NCI-H2107 treated with DMSO at 0.1 percent for 48 hours (cell line): ENCODE measurements around the gene DPH2.

ENCODE experiments used
- DNase-seq: peaks from one replicate; lab custom pipeline; 2025; ENCODE audit not compliant: unreplicated experiment; lab: John Stamatoyannopoulos, UW

DPH2 gene

DNA sequence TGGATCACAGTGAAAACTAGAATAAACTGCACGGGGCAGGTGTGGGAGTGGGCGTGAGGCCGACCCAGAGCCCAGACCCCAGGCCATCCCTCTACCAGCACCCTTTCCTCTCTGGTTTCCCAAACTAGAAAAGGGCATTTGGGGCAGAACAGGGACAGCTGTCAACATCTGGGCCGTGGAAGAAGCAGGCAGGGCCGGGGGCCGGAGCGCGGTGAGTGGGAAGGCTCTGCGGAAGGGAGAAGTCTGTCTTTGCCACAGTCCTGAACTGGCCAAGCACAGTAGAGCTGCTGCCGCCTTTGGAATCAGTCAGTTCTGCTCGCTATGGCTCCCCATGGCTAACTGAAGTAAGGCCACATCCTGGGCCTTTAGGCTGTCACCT, 28.2 kb downstream of the DPH2 start:
- DNase-seq, result no peak

DNA sequence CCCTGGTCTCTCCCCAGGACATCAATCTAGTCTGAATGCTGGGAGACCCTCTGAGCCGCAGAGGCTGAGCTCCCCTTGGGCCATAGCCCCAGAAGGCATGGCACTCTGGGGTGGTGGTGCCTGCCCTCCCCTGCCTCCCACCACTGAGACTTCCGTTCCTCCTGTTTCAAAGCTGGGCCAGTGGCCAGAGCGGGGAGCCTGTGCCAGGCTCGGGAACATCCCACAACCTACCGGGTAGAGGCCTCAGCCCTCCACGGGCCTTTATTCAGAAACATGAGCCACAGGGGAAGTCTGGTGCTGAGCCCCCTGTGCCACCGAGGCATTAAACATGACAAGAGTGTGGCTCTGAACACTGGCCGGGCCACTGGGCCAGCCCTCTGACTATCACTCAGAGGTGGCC, 29.6 kb downstream of the DPH2 start:
- DNase-seq, result no peak

DNA sequence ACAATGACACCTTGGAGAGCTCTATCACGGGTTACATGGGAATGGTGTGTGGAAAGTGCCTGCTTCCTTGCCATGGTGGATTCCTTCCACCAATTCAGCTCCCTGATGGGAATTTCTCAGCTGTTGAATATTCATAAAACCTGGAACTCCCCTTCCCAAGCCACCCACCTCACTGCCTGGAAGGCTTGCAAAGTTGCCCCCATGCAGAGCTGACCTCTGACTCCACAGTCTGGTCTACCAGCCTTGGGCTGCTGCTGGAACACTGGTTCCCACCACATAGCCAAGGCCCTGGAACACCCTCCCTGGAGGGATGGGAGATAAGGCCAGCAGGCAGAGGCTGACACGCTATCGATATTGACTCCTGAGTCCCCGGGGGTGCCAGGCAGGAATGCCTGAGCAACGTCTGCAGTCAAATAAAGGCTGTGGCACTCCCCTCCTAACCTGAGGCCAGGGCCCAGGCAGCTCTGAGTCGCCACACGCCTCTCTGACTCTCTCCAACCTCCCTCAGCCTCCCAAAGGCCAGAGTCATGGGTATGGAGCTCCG, 30.4 kb downstream of the DPH2 start:
- DNase-seq, result no peak

DNA sequence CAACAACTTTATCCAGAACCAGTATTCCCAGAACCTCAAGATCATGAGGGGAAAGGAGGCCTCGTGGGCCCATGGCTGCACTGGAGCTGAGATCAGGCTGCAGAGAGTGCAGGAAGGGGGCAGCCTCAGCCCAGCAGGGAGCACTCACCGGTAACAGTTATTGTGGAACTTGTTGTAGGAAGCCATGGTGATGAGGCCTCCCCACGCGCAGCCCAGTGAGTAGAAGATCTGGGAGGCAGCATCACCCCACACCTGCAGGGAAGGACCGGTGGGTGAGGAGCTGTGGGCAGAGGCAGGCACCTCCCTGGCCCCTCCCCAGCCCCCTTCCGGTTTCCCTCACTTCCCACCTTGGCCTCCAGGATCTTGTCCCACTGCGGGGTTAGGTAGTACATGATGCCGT, 32.4 kb downstream of the DPH2 start:
- DNase-seq, result no peak

DNA sequence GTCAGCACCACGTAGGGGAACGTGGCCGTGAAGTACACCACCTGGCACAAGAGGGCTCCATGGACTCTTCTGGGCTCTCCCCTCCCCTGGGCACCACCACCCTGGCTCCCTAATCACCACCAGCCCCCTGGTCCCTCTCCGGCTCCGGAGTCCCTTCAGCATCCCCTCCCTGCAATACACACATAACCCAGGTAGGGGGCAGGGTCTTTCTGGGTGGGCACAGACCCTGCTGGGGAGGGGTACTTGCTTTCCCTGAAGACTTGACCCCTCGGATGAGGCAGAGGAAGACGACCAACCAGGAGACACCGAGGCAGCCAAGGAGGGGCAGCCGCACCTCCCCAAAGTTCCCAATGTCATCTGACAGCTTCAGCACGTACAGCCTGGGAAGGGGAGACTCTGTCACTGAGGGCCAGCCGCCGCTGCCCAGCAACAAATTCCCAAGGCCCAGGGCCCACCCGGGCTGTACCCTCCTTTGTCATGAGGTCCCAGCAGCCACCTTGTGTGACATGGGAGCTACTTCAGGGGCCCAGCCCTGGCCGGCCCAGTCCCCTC, 32.9 kb downstream of the DPH2 start:
- no peak for DNase-seq

DNA sequence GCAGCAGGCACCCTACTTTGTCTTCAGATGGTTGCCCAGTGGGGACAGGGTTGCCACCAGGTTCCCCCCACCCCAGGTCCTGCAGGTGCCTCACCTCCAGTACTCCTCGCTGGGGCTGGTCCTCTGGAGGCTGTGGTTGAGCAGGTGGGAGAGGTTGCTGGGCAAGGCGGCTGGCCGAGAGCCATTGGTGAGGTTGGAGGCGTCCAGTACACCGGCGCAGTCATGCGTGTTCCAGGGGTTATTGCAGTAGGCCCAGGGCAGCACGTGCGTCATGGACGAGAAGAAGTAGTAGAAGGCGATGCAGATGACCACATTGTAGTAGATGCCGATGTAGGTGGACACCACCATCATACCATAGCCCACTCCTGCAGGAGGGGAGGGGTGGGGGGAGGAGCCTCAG, 38.4 kb downstream of the DPH2 start:
- no peak for DNase-seq

DNA sequence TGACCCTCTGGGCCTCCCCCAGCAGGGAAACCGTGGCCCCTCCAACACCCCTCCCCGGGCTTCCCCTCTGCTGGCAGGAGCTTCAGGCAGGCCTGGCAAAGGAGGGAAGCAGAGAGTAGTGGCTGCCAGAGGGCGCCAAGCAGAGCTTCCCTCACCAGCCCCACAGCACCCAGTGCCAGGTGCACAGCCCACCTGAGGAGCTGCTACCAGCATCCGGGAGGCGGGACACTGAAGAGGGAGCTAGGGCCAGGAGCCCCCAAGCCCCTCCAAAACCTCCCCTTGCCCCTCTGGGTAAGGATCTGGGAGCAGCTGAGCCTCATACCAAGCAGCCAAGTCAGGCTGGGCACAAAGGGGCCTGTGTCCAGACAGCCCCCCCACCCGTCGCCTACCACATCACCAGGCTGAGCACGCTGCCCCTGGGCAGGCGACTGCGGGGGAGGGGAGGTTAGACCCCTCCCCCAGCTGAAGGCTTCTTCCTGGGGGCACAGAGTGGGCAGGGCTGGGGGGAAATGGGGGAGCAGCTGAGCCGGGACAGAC, 41.2 kb downstream of the DPH2 start:
- no peak for DNase-seq

DNA sequence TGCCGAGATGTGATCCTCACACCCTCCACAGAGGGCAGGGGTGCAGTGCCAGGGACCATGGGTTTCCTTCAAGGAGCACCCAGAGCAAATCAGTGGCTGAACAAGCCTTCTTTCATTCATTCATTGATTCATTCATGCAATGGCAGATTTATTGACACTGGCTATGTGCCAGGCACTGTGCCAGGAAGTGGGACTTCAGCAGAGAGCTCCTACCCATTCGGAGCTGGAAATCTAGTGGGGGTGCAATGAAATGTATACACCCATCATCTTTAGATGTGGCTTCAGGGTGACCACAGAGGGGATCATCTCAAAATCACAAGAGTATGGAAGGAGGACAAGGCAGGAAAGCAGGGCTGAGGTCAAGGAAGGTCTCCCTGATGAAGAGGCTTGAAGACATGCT, 42.6 kb downstream of the DPH2 start:
- DNase-seq, result no peak

DNA sequence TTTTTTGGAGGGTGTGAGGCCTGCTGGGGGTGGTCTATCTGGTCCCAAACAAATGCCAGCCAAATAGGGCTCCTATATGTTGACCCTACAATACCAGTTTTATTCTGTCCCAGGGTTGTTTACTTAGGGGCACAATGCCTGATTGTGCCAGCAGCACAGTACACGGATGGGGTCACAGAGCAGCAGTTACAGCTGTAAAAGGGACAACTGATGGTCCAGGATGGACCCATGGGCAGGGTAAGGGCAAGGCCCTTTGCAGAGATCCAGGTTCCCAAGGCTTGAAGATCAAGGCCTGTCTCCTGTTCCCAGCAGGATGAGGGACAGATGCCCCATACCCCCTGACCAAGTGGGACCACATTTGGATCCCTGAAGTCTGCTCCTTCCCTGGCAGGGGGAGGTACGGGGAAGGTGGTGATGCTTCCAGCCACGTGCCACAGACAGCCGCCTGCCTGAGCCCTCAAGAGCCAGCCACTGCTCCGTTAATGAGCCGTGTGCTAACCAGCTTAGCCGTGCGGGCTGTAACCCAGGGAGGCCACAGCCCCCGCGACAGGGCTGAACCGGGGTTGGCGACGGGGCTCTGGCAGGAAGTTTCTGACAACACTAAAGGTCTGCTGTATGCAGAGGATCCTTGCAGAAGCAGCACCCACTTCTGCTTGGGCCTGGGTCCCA, 43.3 kb downstream of the DPH2 start:
- DNase-seq, result no peak

DNA sequence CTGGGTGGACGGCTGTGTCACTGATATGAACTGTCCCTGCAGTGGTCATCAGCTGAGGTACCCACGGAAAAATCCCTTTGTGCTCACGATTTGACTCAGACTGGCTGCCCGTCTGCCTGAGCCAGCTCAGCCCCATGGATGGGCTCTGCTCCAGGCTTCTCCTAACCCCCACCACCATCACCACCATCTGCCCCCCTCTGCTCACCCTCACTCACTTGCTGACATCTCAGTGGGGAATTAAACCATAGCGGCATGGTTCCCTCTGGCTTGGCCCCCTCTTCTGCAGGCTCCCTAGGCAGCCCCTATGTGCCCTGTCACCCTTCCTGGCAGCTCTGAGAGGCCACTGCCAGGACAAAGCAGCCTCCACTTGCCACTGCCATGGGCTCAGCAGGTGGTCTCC, 44.1 kb downstream of the DPH2 start:
- no peak for DNase-seq

DNA sequence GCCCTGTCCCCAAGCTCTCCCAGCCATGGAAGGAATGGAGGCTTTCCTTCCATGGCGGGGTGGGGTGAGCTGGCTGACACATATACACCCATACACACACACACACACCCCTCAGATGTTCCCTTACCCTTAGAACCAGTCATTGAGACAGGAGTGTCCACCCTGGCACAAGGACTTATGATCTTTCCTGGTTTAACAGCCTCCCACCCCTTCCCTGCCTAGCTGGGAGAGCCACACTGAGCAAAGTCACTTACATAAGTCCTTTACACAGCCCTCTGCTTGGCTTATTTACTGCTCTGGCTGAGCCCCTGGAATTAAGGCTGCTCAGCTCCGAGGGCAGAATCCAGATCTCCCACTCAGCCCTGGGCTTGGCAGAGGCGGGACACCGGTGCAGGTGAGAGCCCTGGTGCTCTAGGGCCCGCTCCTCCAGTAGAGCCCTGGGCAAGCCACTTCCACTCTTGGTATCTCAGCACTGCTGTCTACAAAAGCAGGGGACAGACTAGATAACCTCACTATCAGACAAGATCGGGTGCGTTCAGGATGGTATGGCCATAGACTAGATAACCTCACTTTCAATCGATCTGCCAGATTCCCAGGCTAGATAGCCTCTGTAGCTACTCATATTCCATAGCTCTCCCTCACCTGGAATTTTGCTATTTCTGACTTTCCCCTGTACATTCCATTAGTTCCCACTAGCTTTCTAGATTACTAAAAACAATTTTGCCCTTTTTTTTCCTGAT, 44.7 kb downstream of the DPH2 start:
- no peak for DNase-seq

DNA sequence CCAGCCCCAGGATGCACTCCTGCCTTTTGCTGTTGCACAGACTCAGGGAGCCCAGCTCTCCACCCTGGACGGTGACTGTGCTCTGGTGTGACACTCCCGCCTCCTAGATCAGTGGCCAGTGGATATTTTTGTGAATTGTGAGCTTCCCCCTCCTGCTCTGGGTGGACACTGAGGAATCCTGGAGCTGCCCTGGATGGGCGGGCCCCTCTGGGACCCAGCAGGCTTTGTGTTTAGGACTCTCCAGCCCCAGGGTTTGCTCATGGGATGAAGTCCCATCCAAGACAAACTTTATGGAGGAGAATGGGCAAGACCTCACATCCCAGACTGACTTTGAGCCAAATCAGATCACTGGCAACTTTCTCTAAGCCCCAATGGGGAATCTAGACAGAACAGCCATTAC, 45.4 kb downstream of the DPH2 start:
- DNase-seq, result no peak

DNA sequence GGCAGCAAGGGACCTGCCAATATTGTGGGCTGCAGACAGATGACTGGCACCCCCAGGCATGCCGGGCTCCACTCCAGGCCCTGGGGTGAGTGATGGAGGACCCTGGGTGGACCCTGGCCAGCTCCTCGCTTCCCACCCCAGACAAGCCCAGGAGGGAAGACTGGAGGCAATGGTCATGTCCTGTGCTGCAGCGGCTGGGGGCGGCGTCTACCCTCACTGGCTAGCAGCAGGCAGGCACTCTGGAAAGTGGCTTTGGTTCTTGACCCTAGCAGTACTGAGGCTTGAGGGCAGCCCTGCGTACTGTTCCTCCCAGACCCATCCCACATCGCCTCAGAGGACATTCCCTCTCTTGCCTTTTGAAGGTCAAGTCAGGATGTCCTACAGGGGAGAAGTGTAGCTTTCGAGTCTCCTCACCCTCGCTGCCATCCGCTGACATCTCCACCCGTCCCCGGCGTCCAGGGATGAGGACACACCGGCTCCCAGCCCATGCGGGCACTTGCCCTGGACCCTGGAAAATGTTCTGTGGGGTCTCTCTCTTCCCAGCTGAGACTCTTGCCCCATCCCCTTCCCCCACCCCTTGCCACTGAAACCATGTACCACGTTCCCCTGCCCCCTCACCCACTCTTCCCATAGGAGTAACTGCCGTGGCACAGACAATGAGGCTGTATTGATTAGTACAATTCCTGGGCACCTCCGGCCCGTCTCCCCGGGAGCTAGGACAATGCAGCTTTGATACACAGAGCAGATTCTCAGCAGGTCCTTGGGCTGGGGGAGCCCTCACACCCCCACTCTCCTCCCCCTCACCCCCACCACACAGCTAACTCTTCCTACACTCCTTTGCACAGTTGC, 46.5 kb downstream of the DPH2 start:
- no peak for DNase-seq

DNA sequence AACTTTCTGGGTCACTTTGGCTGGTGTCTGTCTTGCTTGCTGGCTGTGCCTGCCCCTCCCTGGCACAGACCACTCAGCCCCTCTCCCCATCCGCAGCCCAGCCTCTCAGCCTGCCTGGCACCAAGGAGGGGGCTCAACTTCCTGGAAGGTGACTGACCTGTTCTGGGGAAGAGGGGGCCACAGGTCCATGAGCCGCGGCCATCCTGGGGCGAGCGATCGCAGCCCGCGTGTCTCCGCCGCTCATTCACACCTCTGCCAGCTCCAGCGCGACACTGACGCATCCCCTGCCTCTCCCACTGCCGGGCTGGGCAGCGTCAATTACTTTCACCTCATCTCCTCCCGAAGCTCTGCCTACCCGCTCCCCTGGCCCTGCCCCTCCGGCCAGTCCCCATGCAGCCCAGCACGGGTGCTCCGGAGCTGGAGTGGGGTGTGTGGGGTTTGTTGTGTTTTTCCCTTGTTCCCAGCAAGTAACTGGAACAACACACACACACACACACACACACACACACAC, 47.1 kb downstream of the DPH2 start:
- DNase-seq, result no peak

DNA sequence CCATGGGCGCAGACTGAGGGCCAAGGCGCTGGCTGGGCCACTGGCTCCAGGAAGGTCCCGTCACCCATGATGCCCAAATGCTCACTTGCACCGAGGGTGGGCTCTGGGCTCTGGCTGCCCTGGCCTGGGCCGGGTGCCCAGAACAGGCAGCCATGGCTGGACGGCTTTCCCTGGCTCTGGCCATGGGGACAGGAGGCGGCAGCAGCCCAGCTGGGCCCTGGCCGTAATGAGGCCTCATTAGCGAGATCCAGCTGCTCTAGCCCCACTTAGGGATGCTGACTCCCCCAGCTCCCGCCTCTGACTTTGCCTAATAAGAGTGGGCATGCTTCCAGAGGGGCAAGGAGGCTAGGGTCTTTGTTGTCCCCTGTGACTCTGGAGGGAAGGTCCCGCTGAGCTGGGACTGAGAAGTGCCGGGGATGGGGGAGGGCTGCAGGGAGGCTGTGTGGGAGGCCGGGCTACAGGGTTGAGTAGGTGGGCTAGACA, 49.7 kb downstream of the DPH2 start:
- no peak for DNase-seq

DNA sequence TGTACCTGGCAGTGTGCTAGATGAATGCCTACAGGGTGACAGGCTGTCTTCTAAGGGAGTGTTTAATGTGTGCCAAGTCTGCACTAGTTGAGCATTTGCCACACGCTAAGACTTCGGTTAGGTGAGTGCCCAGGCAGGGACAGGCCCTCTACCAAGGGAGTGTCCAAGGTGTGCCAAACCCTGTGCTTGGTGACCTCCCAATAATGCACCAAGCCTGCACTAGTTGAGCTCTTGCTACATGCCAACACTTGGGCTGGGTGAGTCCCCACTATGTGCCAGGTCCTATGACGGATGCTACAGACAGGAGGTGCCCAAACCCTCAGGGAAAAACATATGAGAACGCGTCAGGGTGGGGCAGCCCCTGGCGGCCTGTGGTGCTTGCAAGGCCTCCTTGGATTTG, 50.7 kb downstream of the DPH2 start:
- DNase-seq, result no peak

DNA sequence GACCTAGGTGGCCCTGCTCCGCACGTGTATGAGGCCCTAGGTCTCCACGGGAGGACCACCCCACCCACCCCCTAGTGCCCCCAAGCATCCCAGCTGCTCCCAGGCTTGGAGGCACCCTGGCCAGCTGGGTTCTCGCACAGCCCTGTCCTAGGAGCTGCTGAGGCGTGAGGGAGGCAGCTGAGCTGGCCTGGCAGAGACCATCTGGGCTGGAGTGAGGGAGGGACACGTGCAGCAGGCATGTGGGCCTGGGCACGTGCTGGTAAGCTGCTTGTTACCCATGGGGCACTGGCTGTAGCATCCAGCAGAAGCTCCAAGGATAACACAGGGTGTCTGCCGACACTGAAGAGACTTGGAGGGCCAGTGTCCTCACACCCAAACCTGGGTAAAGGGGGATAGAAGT, 51.3 kb downstream of the DPH2 start:
- DNase-seq, result no peak

DNA sequence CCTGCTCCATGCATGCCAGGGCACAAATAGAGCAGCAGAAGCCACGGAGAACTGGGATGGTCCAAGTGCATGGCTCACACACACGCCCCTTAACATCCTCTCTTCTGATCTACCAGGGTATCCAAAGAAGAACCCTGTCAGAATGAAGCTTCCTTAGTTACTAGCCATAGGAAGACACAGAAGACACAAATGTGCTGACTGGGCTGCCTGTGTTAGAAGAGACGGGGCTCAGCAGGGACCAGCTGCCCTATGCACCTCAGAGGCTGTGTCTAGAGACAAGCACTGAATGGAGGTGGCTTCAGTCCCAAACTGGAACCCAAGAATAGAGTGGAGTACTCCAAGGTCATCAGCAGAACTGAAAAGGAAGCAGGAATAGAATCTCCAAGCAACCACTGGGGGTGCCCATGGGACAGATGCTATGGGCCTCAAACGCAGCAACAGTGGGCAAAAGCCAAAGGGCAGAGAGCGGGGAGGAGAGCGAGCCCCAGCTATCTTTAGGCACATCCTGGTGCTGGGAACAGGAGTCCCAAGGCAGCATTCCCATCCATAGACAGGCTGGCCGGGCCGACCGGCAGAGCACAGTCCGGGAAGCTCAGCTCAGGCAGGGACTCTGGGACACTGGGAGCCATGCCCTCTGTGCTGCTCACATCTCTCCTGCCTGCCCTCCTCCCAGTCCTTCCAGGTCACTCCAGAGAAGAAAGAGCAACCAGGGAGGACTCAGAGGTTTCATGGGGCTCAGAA, 51.9 kb downstream of the DPH2 start:
- no peak for DNase-seq
